ENCODE data around the gene RGL4.
"Not testable (repeated sequence)": the region's sequence is repeated elsewhere in the genome, so short reads cannot be mapped to it uniquely, and the experiment has no call there.

Gene RGL4, protein sequence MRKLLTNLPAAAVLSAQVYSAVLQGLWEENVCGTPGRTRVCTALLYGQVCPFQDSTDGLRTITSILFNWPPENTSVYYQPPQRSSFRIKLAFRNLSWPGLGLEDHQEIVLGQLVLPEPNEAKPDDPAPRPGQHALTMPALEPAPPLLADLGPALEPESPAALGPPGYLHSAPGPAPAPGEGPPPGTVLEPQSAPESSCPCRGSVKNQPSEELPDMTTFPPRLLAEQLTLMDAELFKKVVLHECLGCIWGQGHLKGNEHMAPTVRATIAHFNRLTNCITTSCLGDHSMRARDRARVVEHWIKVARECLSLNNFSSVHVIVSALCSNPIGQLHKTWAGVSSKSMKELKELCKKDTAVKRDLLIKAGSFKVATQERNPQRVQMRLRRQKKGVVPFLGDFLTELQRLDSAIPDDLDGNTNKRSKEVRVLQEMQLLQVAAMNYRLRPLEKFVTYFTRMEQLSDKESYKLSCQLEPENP

DNA sequence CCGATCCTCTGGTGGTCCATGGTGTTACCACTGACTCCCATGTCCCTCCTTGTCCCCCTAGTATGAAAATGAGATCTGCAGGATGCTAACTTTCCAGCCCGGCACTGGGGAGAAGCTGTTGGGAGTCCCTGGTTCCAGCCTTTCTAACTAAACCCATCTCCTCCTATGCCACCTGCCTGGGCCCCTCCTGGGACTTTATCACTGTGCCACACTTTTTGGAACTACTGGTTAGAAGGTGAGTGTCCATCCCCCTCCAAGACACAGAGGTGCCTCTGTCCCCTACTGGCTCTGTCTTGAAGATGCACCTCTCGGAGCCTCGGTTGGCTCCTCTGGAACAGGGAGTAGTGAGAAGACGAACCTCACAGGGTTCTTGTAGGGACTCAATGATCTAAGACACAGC is at the start of gene RGL4:
Gene RGL4, plus strand, starts transcription at position 301 of the 400 bp plus-strand sequence. CDS start 1,018 bp downstream, outside the sequence.
- DNase-seq (ENCODE audit: low spot score), result no peak
- TF ChIP-seq CTCF (IDR thresholded peaks at IDR 0.05; ENCODE audit: extremely low read depth, missing control alignments), result no peak

- not testable (repeated sequence) for DNase-seq (ENCODE audit: low spot score)
Measured at GRCh38 chr22:23646526-23646925, 44.3 kb upstream of the RGL4 start.

- no peak for TF ChIP-seq CTCF (IDR thresholded peaks at IDR 0.05; ENCODE audit: extremely low read depth, missing control alignments)
- no peak for DNase-seq (ENCODE audit: low spot score)
Measured at GRCh38 chr22:23649071-23649501, 41.7 kb upstream of the RGL4 start.

DNA sequence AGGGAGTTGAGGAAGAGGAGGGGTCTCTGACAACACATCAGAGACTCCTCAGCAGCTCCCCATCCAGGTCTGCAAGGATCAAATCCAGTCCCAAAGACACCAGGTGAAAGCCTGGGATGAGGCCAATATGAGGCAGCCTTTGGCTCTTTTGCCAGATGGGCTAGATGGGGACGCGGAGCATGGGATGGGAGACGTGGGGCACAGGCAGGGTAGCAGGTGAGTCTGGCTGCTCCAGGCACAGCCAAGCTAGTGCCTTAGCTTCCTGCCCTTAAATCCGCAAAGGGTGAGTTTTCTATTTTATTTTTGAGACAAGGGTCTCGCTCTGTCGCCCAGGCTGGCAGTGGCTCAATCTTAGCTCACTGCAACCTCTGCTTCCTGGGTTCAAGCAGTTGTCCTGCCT is 39.1 kb upstream of the RGL4 start:
- no peak for TF ChIP-seq CTCF (IDR thresholded peaks at IDR 0.05; ENCODE audit: extremely low read depth, missing control alignments)
- DNase-seq (ENCODE audit: low spot score), result no peak

DNA sequence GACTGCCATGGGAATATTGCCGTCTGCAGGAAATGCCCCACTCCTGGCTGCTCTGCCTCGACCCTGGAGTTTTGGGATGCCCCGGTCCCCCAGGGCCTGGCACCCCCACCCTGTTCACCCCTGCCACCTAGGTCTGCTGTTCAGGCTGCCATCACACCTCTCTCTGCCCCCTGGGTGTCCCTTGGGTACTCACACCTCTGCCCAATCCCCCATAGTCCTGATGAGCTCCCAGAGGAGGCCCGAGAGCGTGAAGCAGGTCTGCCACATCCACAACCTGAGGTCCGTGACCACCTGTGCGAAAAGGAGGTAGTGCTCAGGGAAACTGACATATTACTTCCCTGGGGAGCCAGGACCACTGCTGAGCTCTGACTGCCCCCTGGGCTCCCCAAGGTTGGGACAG is 38.5 kb upstream of the RGL4 start:
- DNase-seq (ENCODE audit: low spot score), result no peak
- TF ChIP-seq CTCF (IDR thresholded peaks at IDR 0.05; ENCODE audit: extremely low read depth, missing control alignments), result no peak

DNA sequence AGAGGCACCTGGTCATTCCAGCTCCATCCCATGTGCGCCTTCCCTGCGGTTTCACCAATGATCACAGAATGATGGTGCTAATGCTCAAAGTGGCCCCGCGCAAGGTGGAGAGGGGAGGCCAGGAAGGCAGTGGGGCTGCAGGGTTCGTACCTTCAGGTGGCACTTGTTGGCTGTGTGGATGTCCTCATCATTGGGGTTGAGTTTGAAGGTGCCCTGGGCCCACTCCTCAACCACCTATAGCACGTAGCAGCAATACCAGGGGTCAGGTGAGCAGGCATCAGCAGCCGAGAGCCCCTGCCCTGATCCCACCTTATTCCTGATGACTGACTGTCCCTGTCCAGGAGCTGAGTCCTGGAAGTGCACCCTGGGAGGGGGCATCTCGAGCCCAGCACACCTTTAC is 38.1 kb upstream of the RGL4 start:
- no peak for DNase-seq (ENCODE audit: low spot score)
- no peak for TF ChIP-seq CTCF (IDR thresholded peaks at IDR 0.05; ENCODE audit: extremely low read depth, missing control alignments)

GRCh38 chr22:23655891-23656475 is 34.8 kb upstream of the RGL4 start:
- no peak for DNase-seq (ENCODE audit: low spot score)
- TF ChIP-seq CTCF (IDR thresholded peaks at IDR 0.05; ENCODE audit: extremely low read depth, missing control alignments), result no peak
